Breast epithelium (tissue), 4 donors: ENCODE measurements around the gene BCAS1. TPM values are rescaled to one million over a fixed set of nuclear protein-coding genes. Genes with fewer than 3 reads are reported as not detected.

Experiments used
- DNase-seq, 2 donors: peaks; one replicate each; pipeline ENCODE4 v3.0.0-alpha.2; 2019; ENCODE audit warnings: low spot score in 2 of 2
- H3K27ac ChIP-seq, 2 donors: fragments of 200-600 bp; sonication (generic) in 1 of 2; one replicate each; pipeline ENCODE4 v1.5.1; 2016 to 2019; ENCODE audit warnings: mild to moderate bottlenecking in 1 of 2
- H3K27me3 ChIP-seq, 2 donors: fragments of 200-600 bp; sonication (generic) in 1 of 2; one replicate each; pipeline versions ENCODE4 v1.5.1 to v1.6.0; 2017 to 2019; ENCODE audit warnings: control low read depth in 1 of 2, mild to moderate bottlenecking in 1 of 2
- H3K36me3 ChIP-seq: fragments of 200-600 bp; one replicate; pipeline ENCODE4 v1.5.1; 2019
- H3K4me1 ChIP-seq, 2 donors: fragments of 200-600 bp; sonication (generic); one replicate each; pipeline ENCODE4 v1.5.1; 2016 to 2019; ENCODE audit warnings: control low read depth in 1 of 2
- H3K4me3 ChIP-seq, 3 donors: fragments of 200-600 bp; sonication (generic); 1 replicate in 2 of 3; 2 replicates in 1 of 3; pipeline ENCODE4 v1.5.1; 2016 to 2019; ENCODE audit warnings: mild to moderate bottlenecking in 3 of 3, moderate library complexity in 2 of 3
- H3K9me3 ChIP-seq, 2 donors: fragments of 200-600 bp; sonication (generic) in 1 of 2; one replicate each; pipeline ENCODE4 v1.5.1; 2016 to 2019; ENCODE audit warnings: control low read depth in 1 of 2
- CTCF ChIP-seq, 3 donors: fragments of 450-650 bp; IDR thresholded peaks; one replicate each; pipeline ENCODE4 v1.5.1; 2016 to 2017; ENCODE audit warnings: antibody characterized with exemption in 3 of 3, mild to moderate bottlenecking in 3 of 3, moderate library complexity in 3 of 3
- POLR2A ChIP-seq: fragments of 450-650 bp; IDR thresholded peaks from one replicate; pipeline ENCODE4 v1.6.1; 2016; ENCODE audit warnings: antibody characterized with exemption, mild to moderate bottlenecking, moderate library complexity
- POLR2AphosphoS5 ChIP-seq, 3 donors: sonication (generic); formaldehyde crosslinking; IDR thresholded peaks; one replicate each; pipeline ENCODE4 v1.6.1; 2017; ENCODE audit warnings: antibody characterized with exemption in 3 of 3
- intact Hi-C: fragments of 100-400 bp; cut with DNase I; formaldehyde crosslinking; loops from one replicate; pipeline ENCODE4 v1.15.1; 2023; ENCODE audit warnings: low total_unique reads
- total RNA-seq, 3 donors: library from RNA; depleted of rRNA; stranded (reverse); fragments of >200 nt; gene quantifications; one replicate each; pipeline ENCODE4 v1.1.0, GENCODE V29; 2016

BCAS1 gene
- total RNA-seq, 3 donors from 2014 or later = 0.98 to 3.1 TPM; not detected in 1

GRCh38 chr20:53918949-53919361 lies 151.4 kb downstream of the BCAS1 start:
- no peak for TF ChIP-seq POLR2AphosphoS5 (IDR thresholded peaks at IDR 0.05)
- no peak for TF ChIP-seq POLR2A
- no peak for TF ChIP-seq CTCF (IDR thresholded peaks at IDR 0.05)
- no peak overlapping the region for H3K27ac ChIP-seq

GRCh38 chr20:53918020-53918311 lies 152.4 kb downstream of the BCAS1 start:
- intact Hi-C loops = loop anchor here (10.0 kb wide), 1 partner anchor 753 kb away; no protein-coding TSS in a partner anchor

More at GRCh38 chr20:53918949-53919361, 151.4 kb downstream of the BCAS1 start:
- intact Hi-C loops = loop anchor here (10.0 kb wide), 1 partner anchor 754 kb away; no protein-coding TSS in a partner anchor
- peaks cover 0 to 11% of the 10 kb centered on the region in 2 donors for H3K4me1 ChIP-seq
- no peak for DNase-seq
- H3K36me3 ChIP-seq = no peaks in the 10 kb centered on the region
- no peaks in the 10 kb centered on the region for H3K27me3 ChIP-seq
- no peak overlapping the region for H3K4me3 ChIP-seq
- H3K9me3 ChIP-seq = no peaks in the 10 kb centered on the region

GRCh38 chr20:53917145-53918019 lies 153.0 kb downstream of the BCAS1 start:
- no peaks in the 10 kb centered on the region for H3K9me3 ChIP-seq
- DNase-seq = peak in 1 of 2 donors; percentile 75
- no peaks in the 10 kb centered on the region for H3K36me3 ChIP-seq
- intact Hi-C loops = loop anchor here (10.0 kb wide), 1 partner anchor 753 kb away; no protein-coding TSS in a partner anchor
- peak overlapping the region; percentile 83 to 84 for H3K27ac ChIP-seq
- no peaks in the 10 kb centered on the region for H3K27me3 ChIP-seq
- no peak overlapping the region for H3K4me3 ChIP-seq
- peaks cover 0 to 11% of the 10 kb centered on the region in 2 donors for H3K4me1 ChIP-seq
- TF ChIP-seq CTCF (IDR thresholded peaks at IDR 0.05) = no peak
- TF ChIP-seq POLR2AphosphoS5 (IDR thresholded peaks at IDR 0.05) = peak; percentile 40 to 53 (median 44)

More at GRCh38 chr20:53918020-53918311, 152.4 kb downstream of the BCAS1 start:
- Histone ChIP-seq H3K27ac (peak overlapping the region; percentile 83 to 84), H3K4me3 (no peak overlapping the region), H3K27me3 (no peaks in the 10 kb centered on the region), H3K4me1 (peaks cover 0 to 11% of the 10 kb centered on the region in 2 donors), H3K9me3 (no peaks in the 10 kb centered on the region), H3K36me3 (no peaks in the 10 kb centered on the region)
- no peak for DNase-seq
- no peak for TF ChIP-seq POLR2A

- no peaks in the 10 kb centered on the region for H3K9me3 ChIP-seq
- no peaks in the 10 kb centered on the region for H3K27me3 ChIP-seq
- peaks cover 0 to 11% of the 10 kb centered on the region in 2 donors for H3K4me1 ChIP-seq
- intact Hi-C loops = loop anchor here (10.0 kb wide), 1 partner anchor 751 kb away; no protein-coding TSS in a partner anchor
- no peak for DNase-seq
- peak overlapping the region in 2 of 3 donors; percentile 56 to 71 for H3K4me3 ChIP-seq
- TF ChIP-seq POLR2AphosphoS5 (IDR thresholded peaks at IDR 0.05) (peak in 1 of 3 donors; percentile 2), CTCF (IDR thresholded peaks at IDR 0.05) (no peak), POLR2A (no peak)
- H3K27ac ChIP-seq = peak overlapping the region; percentile 83 to 84
- H3K36me3 ChIP-seq = no peaks in the 10 kb centered on the region
Observed at GRCh38 chr20:53916173-53916512, 154.3 kb downstream of the BCAS1 start.

GRCh38 chr20:53915446-53916172 lies 154.8 kb downstream of the BCAS1 start:
- Histone ChIP-seq H3K4me1 (peaks cover 0 to 11% of the 10 kb centered on the region in 2 donors), H3K27ac (peak overlapping the region; percentile 83 to 84), H3K36me3 (no peaks in the 10 kb centered on the region), H3K27me3 (no peaks in the 10 kb centered on the region), H3K4me3 (peak overlapping the region; percentile 53 to 71 (median 56)), H3K9me3 (no peaks in the 10 kb centered on the region)
- intact Hi-C loops = loop anchor here (10.0 kb wide), 1 partner anchor 751 kb away; no protein-coding TSS in a partner anchor
- no peak for TF ChIP-seq POLR2A
- peak; percentile 91 to 98 (median 95) for TF ChIP-seq CTCF (IDR thresholded peaks at IDR 0.05)
- peak in 2 of 3 donors; percentile 33 to 37 for TF ChIP-seq POLR2AphosphoS5 (IDR thresholded peaks at IDR 0.05)
- peak; percentile 93 to 95 for DNase-seq
